A549 treated with CpdA at 1 μM for 4 hours (cell line): ENCODE results near the gene HNRNPU. TPM values are rescaled to one million over a fixed set of nuclear protein-coding genes. Genes with fewer than 3 reads are reported as not detected.

Experiments used
- total RNA-seq: library from RNA; stranded (reverse); fragments of 200-300 nt; extraction: Qiagen RNA extraction; gene quantifications from 5 replicates; pipeline ENCODE4 v1.2.3, GENCODE V29; 2022; ENCODE audit warnings: low read depth

HNRNPU gene
- total RNA-seq = 342 to 485 TPM (median 376 TPM) in 5 replicates

DNA sequence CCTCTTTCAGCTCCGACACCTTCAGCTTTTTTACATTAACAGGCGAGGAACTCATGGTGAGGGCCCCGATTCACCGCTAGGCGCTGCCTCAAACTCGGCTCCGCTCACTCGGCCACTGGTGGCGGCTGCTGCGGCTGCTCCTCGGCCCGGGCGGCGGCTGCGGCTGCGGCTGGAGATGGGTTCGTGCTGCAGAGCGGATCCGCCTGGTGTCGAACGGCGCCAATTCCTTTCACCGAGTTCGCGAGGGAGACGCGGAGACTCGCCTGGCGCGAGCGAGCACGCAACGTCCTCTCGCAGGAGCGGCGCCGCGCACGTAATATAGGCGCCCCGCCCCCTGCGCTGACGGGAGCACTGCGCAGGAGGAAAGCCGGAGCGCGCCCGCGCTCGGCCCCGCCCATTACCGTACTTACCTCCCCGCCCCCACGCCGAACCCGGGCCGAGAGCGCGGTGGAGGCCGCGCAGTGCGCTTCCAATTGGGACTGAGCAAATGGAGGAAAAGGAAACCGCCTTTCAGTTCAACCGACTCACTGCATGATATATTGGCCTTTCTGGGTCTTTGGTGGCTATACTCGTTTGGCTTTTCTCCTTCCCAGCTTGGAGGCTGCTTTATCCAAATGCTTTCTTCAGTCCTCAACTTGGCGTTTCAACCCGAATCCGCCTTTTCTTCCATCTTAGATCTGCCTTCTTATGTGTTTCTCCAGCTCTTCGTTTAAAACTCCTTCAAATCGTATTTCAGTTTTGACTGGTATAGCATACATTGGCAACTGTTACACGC, at the start of gene HNRNPU:
Gene HNRNPU, minus strand, starts transcription at position 291 of the 775 bp plus-strand sequence. Its CDS starts 236 bp downstream, at position 55.

DNA sequence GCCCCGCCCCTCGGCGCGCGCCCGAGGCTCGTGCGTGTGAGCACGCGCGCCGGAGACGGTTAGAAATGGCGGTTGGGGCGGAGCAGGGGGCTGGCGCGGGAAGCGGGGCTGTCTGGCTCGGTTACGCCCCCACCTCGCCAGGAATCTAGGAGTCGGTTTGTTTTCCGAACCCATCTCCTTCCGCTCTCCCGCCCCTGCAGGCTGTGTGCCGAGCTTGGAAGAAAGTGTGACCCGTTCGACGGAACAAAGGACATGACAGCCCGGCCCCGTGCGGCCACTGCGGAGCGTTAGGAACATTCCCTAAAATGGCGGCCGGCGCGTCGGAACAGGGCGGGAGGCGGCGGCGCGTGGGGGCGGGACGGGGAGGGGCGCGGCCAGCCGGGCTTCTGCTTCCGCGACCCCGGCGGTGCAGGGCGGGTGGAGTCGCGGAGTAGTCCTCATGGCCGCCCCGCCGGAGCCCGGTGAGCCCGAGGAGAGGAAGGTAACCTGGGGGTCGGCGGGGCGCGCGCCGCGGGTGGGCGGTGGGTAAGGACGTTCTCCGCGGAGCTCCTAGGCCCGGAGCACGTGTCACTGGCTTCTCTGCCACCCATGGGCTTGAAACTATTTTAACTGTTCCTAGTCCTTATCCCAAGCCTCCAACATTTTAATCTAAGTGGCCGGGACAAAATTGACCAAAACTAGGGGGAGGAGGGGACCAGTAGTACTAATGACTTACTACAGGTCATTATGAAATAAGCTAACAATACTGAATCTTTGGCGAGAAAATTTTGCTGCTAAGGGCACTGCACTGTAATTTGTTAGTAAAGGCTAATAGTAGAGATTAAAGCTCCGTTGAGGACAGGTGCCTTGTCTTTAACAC, 28.8 kb downstream of the HNRNPU start, which contains the start of gene COX20:
Gene COX20, plus strand, starts transcription at position 383 of the 859 bp plus-strand sequence. Its CDS starts 57 bp downstream, at position 440.

Other genes starting within 250 kb of the HNRNPU start
- gene DESI2, start 211.4 kb downstream of the HNRNPU start, total RNA-seq = 29.3 to 33.1 TPM (median 31.4 TPM) in 5 replicates
- 38.7 to 48.0 TPM (median 46.4 TPM) in 5 replicates for gene COX20, start 28.9 kb downstream of the HNRNPU start, total RNA-seq